Measurements from ENCODE around the gene ZFC3H1. TPM values are rescaled to one million over a fixed set of nuclear protein-coding genes. Genes with fewer than 3 reads are reported as not detected.

ZFC3H1 gene
- total and polyA plus RNA-seq, 7 experiments from 2014 or later, result 26.3 to 147 (median 122) TPM

GRCh38 chr12:71640316-71640715 is 23.3 kb downstream of the ZFC3H1 start:
- intact Hi-C loops (cut with micrococcal nuclease), result no loop called here
- no peaks in the 10 kb centered on the region for H3K27me3 Mint-ChIP-seq
- no peak for DNase-seq
- Histone ChIP-seq H3K4me3 (ENCODE audit: low read length) (no peak overlapping the region), H3K27me3 (ENCODE audit: control insufficient read depth in 2 of 2, insufficient read depth in 2 of 2, low read length in 2 of 2) (no peaks in the 10 kb centered on the region), H3K36me3 (ENCODE audit: control insufficient read depth in 2 of 3, insufficient read depth in 3 of 3, low read length in 3 of 3) (peaks cover 15 to 49% (median 49%) of the 10 kb centered on the region in 3 experiments), H3K9me3 (ENCODE audit: control insufficient read depth in 2 of 3, low read length in 3 of 3) (no peaks in the 10 kb centered on the region), H3K4me1 (ENCODE audit: control insufficient read depth in 2 of 2, insufficient read depth in 2 of 2, low read length in 2 of 2) (peaks cover 0 to 3% of the 10 kb centered on the region in 2 donors), H3K27ac (ENCODE audit: low read depth, low read length) (no peak overlapping the region)
- CTCF ChIA-PET, result no interaction called here
- H3K4me3 Mint-ChIP-seq, result no peak overlapping the region
- peaks cover 15 to 32% (median 24%) of the 10 kb centered on the region in 7 donors for H3K4me1 Mint-ChIP-seq
- no peaks in the 10 kb centered on the region for H3K9me3 Mint-ChIP-seq
- peak overlapping the region in 3 of 9 donors; percentile 21 to 59 (median 46) for H3K27ac Mint-ChIP-seq
- H3K36me3 Mint-ChIP-seq, result peaks cover 13 to 32% (median 27%) of the 10 kb centered on the region in 5 donors
- no peak for ATAC-seq
- POLR2A ChIA-PET, result no interaction called here

GRCh38 chr12:71639341-71639760 is 24.3 kb downstream of the ZFC3H1 start:
- Mint-ChIP-seq H3K4me1 (peaks cover 10 to 28% (median 21%) of the 10 kb centered on the region in 7 donors), H3K9me3 (no peaks in the 10 kb centered on the region), H3K27me3 (no peaks in the 10 kb centered on the region), H3K36me3 (peaks cover 13 to 34% (median 28%) of the 10 kb centered on the region in 5 donors), H3K4me3 (no peak overlapping the region), H3K27ac (peak overlapping the region in 6 of 9 donors; percentile 30 to 71 (median 53))
- no peaks in the 10 kb centered on the region for H3K27me3 ChIP-seq (ENCODE audit: control insufficient read depth in 2 of 2, insufficient read depth in 2 of 2, low read length in 2 of 2)
- ATAC-seq (peak; percentile 43), DNase-seq (no peak)
- no peak overlapping the region for H3K27ac ChIP-seq (ENCODE audit: low read depth, low read length)
- POLR2A ChIA-PET, result no interaction called here
- no peak overlapping the region for H3K4me3 ChIP-seq (ENCODE audit: low read length)
- intact Hi-C loops (cut with micrococcal nuclease), result no loop called here
- H3K4me1 ChIP-seq (ENCODE audit: control insufficient read depth in 2 of 2, insufficient read depth in 2 of 2, low read length in 2 of 2), result no peaks in the 10 kb centered on the region
- H3K36me3 ChIP-seq (ENCODE audit: control insufficient read depth in 2 of 3, insufficient read depth in 3 of 3, low read length in 3 of 3), result peaks cover 19 to 55% (median 54%) of the 10 kb centered on the region in 3 experiments
- H3K9me3 ChIP-seq (ENCODE audit: control insufficient read depth in 2 of 3, low read length in 3 of 3), result no peaks in the 10 kb centered on the region
- CTCF ChIA-PET, result no interaction called here

- H3K36me3 Mint-ChIP-seq, result peaks cover 5 to 32% (median 24%) of the 10 kb centered on the region in 5 donors
- no peaks in the 10 kb centered on the region for H3K27me3 Mint-ChIP-seq
- Histone ChIP-seq H3K4me1 (ENCODE audit: control insufficient read depth in 2 of 2, insufficient read depth in 2 of 2, low read length in 2 of 2) (no peaks in the 10 kb centered on the region), H3K27me3 (ENCODE audit: control insufficient read depth in 2 of 2, insufficient read depth in 2 of 2, low read length in 2 of 2) (no peaks in the 10 kb centered on the region), H3K9me3 (ENCODE audit: control insufficient read depth in 2 of 3, low read length in 3 of 3) (no peaks in the 10 kb centered on the region), H3K27ac (ENCODE audit: low read depth, low read length) (no peak overlapping the region), H3K4me3 (ENCODE audit: low read length) (no peak overlapping the region), H3K36me3 (ENCODE audit: control insufficient read depth in 2 of 3, insufficient read depth in 3 of 3, low read length in 3 of 3) (peaks cover 20 to 57% (median 56%) of the 10 kb centered on the region in 3 experiments)
- POLR2A ChIA-PET, result no interaction called here
- H3K27ac Mint-ChIP-seq, result peak overlapping the region in 7 of 9 donors; percentile 19 to 56 (median 51)
- CTCF ChIA-PET, result interaction anchor here (0.9 kb wide), 1 partner anchor 106 kb away, joined by 3 read pairs; no protein-coding TSS in a partner anchor
- DNase-seq (no peak), ATAC-seq (no peak)
- no peak overlapping the region for H3K4me3 Mint-ChIP-seq
- H3K4me1 Mint-ChIP-seq, result peaks cover 2 to 20% (median 15%) of the 10 kb centered on the region in 7 donors
- H3K9me3 Mint-ChIP-seq, result no peaks in the 10 kb centered on the region
- intact Hi-C loops (cut with micrococcal nuclease), result no loop called here
Observed at GRCh38 chr12:71638499-71638898, 25.1 kb downstream of the ZFC3H1 start.

- Histone ChIP-seq H3K9me3 (ENCODE audit: control insufficient read depth in 2 of 3, low read length in 3 of 3) (no peaks in the 10 kb centered on the region), H3K36me3 (ENCODE audit: control insufficient read depth in 2 of 3, insufficient read depth in 3 of 3, low read length in 3 of 3) (peaks cover 27 to 63% (median 57%) of the 10 kb centered on the region in 3 experiments), H3K27ac (ENCODE audit: low read depth, low read length) (no peak overlapping the region), H3K27me3 (ENCODE audit: control insufficient read depth in 2 of 2, insufficient read depth in 2 of 2, low read length in 2 of 2) (no peaks in the 10 kb centered on the region), H3K4me3 (ENCODE audit: low read length) (no peak overlapping the region), H3K4me1 (ENCODE audit: control insufficient read depth in 2 of 2, insufficient read depth in 2 of 2, low read length in 2 of 2) (no peaks in the 10 kb centered on the region)
- DNase-seq, result peak in 7 of 9 donors; percentile 27 to 65 (median 58)
- H3K27me3 Mint-ChIP-seq, result no peaks in the 10 kb centered on the region
- POLR2A ChIA-PET, result interaction anchor here (0.7 to 1.2 kb wide), 4 partner anchors 10 to 111 kb away, joined by 3 to 5 read pairs (median 4); partner anchors contain the start of genes THAP2 and ZFC3H1
- no peak overlapping the region for H3K4me3 Mint-ChIP-seq
- intact Hi-C loops (cut with micrococcal nuclease), result loop anchor here (1.0 to 2.0 kb wide), 7 partner anchors 9 to 1758 kb away; partner anchors contain the start of gene ZFC3H1 (in 2 of the 2)
- ATAC-seq, result peak; percentile 84
- no peaks in the 10 kb centered on the region for H3K9me3 Mint-ChIP-seq
- peak overlapping the region in 8 of 9 donors; percentile 8 to 91 (median 59) for H3K27ac Mint-ChIP-seq
- CTCF ChIA-PET, result interaction anchor here (0.5 to 1.9 kb wide), 20 partner anchors 9 to 693 kb away, joined by 3 to 19 read pairs (median 4); partner anchors contain the start of genes THAP2 and ZFC3H1
- peaks cover 4 to 36% (median 24%) of the 10 kb centered on the region in 5 donors for H3K36me3 Mint-ChIP-seq
- H3K4me1 Mint-ChIP-seq, result peaks cover 0 to 18% (median 12%) of the 10 kb centered on the region in 7 donors
Observed at GRCh38 chr12:71636704-71637115, 26.9 kb downstream of the ZFC3H1 start.

- H3K36me3 ChIP-seq (ENCODE audit: control insufficient read depth in 2 of 3, insufficient read depth in 3 of 3, low read length in 3 of 3), result peaks cover 27 to 88% (median 47%) of the 10 kb centered on the region in 3 experiments
- ChIA-PET CTCF (interaction anchor here (0.5 to 2.1 kb wide), 4 partner anchors 9 to 254 kb away, joined by 3 to 6 read pairs (median 4); no protein-coding TSS in a partner anchor), POLR2A (interaction anchor here (0.6 to 3.1 kb wide), 3 partner anchors 36 to 1299 kb away, joined by 3 to 16 read pairs (median 4); partner anchors contain the start of genes THAP2 and ZFC3H1)
- Mint-ChIP-seq H3K4me1 (peaks cover 8 to 29% (median 15%) of the 10 kb centered on the region in 7 donors), H3K9me3 (no peaks in the 10 kb centered on the region), H3K27ac (peak overlapping the region in 1 of 9 donors; percentile 0), H3K36me3 (peaks cover 13 to 49% (median 24%) of the 10 kb centered on the region in 5 donors), H3K27me3 (no peaks in the 10 kb centered on the region), H3K4me3 (no peak overlapping the region)
- no peak overlapping the region for H3K4me3 ChIP-seq (ENCODE audit: low read length)
- H3K27ac ChIP-seq (ENCODE audit: low read depth, low read length), result no peak overlapping the region
- no peaks in the 10 kb centered on the region for H3K27me3 ChIP-seq (ENCODE audit: control insufficient read depth in 2 of 2, insufficient read depth in 2 of 2, low read length in 2 of 2)
- H3K4me1 ChIP-seq (ENCODE audit: control insufficient read depth in 2 of 2, insufficient read depth in 2 of 2, low read length in 2 of 2), result peaks cover 0 to 6% of the 10 kb centered on the region in 2 donors
- no peaks in the 10 kb centered on the region for H3K9me3 ChIP-seq (ENCODE audit: control insufficient read depth in 2 of 3, low read length in 3 of 3)
- intact Hi-C loops (cut with micrococcal nuclease), result loop anchor here (2.0 to 5.0 kb wide), 3 partner anchors 15 to 35 kb away; partner anchors contain the start of genes THAP2 (in 1 of the 2) and ZFC3H1 (in 1 of the 2)
- ATAC-seq (no peak), DNase-seq (no peak)
Observed at GRCh38 chr12:71627438-71628002, 36.1 kb downstream of the ZFC3H1 start.

GRCh38 chr12:71626768-71627167 is 36.9 kb downstream of the ZFC3H1 start:
- peak overlapping the region in 2 of 10 donors; percentile 37 to 68 for H3K4me3 Mint-ChIP-seq
- ChIA-PET CTCF (interaction anchor here (1.5 to 2.1 kb wide), 2 partner anchors 10 to 120 kb away, joined by 4 to 6 read pairs; no protein-coding TSS in a partner anchor), POLR2A (interaction anchor here (0.6 to 3.1 kb wide), 4 partner anchors 18 to 125 kb away, joined by 3 to 16 read pairs (median 4); partner anchors contain the start of genes THAP2 and ZFC3H1)
- H3K4me1 ChIP-seq (ENCODE audit: control insufficient read depth in 2 of 2, insufficient read depth in 2 of 2, low read length in 2 of 2), result peaks cover 0 to 6% of the 10 kb centered on the region in 2 donors
- no peaks in the 10 kb centered on the region for H3K9me3 Mint-ChIP-seq
- no peak overlapping the region for H3K27ac ChIP-seq (ENCODE audit: low read depth, low read length)
- H3K4me1 Mint-ChIP-seq, result peaks cover 10 to 35% (median 21%) of the 10 kb centered on the region in 7 donors
- ATAC-seq (no peak), DNase-seq (no peak)
- no peaks in the 10 kb centered on the region for H3K9me3 ChIP-seq (ENCODE audit: control insufficient read depth in 2 of 3, low read length in 3 of 3)
- intact Hi-C loops (cut with micrococcal nuclease), result loop anchor here (2.0 to 5.0 kb wide), 3 partner anchors 14 to 36 kb away; partner anchors contain the start of genes THAP2 (in 1 of the 2) and ZFC3H1 (in 1 of the 2)
- H3K27ac Mint-ChIP-seq, result peak overlapping the region in 6 of 9 donors; percentile 44 to 86 (median 72)
- peaks cover 23 to 88% (median 43%) of the 10 kb centered on the region in 3 experiments for H3K36me3 ChIP-seq (ENCODE audit: control insufficient read depth in 2 of 3, insufficient read depth in 3 of 3, low read length in 3 of 3)
- no peaks in the 10 kb centered on the region for H3K27me3 ChIP-seq (ENCODE audit: control insufficient read depth in 2 of 2, insufficient read depth in 2 of 2, low read length in 2 of 2)
- H3K4me3 ChIP-seq (ENCODE audit: low read length), result no peak overlapping the region
- H3K27me3 Mint-ChIP-seq, result no peaks in the 10 kb centered on the region
- peaks cover 18 to 49% (median 24%) of the 10 kb centered on the region in 5 donors for H3K36me3 Mint-ChIP-seq

Measured in naive thymus-derived CD4-positive, alpha-beta T cell (primary cell).